Activated B cell treated with CpG ODN at 0.5 μM for 24 hours (primary cell): ENCODE results near the gene TESK1. TPM values are rescaled to one million over a fixed set of nuclear protein-coding genes. Genes with fewer than 3 reads are reported as not detected.
A peak's percentile ranks its signal among the peaks of the same experiment; 100 is the strongest.

ENCODE experiments used
- ATAC-seq: fragments of 200-7000 bp; cut with Tn5 transposase; one replicate; pipeline ENCODE4 v1.10.0; 2021; ENCODE audit warnings: low read depth, mild to moderate bottlenecking, moderate library complexity
- CTCF ChIA-PET: fragments of 350-600 bp; sonication (Branson Sonifier 250); formaldehyde crosslinking; loops from one replicate; lab custom pipeline; 2021; ENCODE audit warnings: antibody characterized with exemption; lab: Charles Lee
- POLR2A ChIA-PET: fragments of 350-600 bp; sonication (Branson Sonifier 250); formaldehyde crosslinking; loops from one replicate; lab custom pipeline; 2021; ENCODE audit warnings: antibody characterized with exemption; lab: Charles Lee
- DNase-seq: peaks from one replicate; pipeline ENCODE4 v3.0.0; 2022
- H3K27ac Mint-ChIP-seq: one replicate; pipeline ENCODE4 v1.8.0; 2020; ENCODE audit warnings: mixed read lengths
- H3K27me3 Mint-ChIP-seq: one replicate; pipeline ENCODE4 v1.8.0; 2021; ENCODE audit warnings: mixed read lengths
- H3K36me3 Mint-ChIP-seq: one replicate; pipeline ENCODE4 v1.8.0; 2021; ENCODE audit warnings: low read depth, mixed read lengths
- H3K4me1 Mint-ChIP-seq: one replicate; pipeline ENCODE4 v1.8.0; 2021; ENCODE audit warnings: mixed read lengths
- H3K4me3 Mint-ChIP-seq: one replicate; pipeline ENCODE4 v1.8.0; 2020; ENCODE audit warnings: mild to moderate bottlenecking, mixed read lengths
- H3K9me3 Mint-ChIP-seq: one replicate; pipeline ENCODE4 v1.8.0; 2020; ENCODE audit warnings: mixed read lengths
- intact Hi-C: fragments of 100-400 bp; cut with micrococcal nuclease; formaldehyde crosslinking; loops from one replicate; pipeline ENCODE4 v1.15.1; 2024
- total RNA-seq: library from RNA; stranded (reverse); gene quantifications from 2 replicates; pipeline ENCODE4 v1.2.3, GENCODE V29; 2022
- TF ChIP-seq, protein P1 (sequence below): fragments of 200-600 bp; IDR thresholded peaks from one replicate; pipeline ENCODE4 v1.8.0; 2022; ENCODE audit warnings: antibody characterized with exemption, mild to moderate bottlenecking

Gene TESK1
- total RNA-seq, 1 donor from 2014 or later: 51.9 TPM

GRCh38 chr9:35563791-35564197 is 41.3 kb upstream of the TESK1 start:
- Mint-ChIP-seq H3K27me3 (no peaks in the 10 kb centered on the region), H3K36me3 (no peaks in the 10 kb centered on the region), H3K4me3 (no peak overlapping the region), H3K27ac (no peak overlapping the region), H3K9me3 (no peaks in the 10 kb centered on the region), H3K4me1 (peaks cover 15% of the 10 kb centered on the region)
- ATAC-seq: no peak
- CTCF ChIA-PET: no interaction called here
- intact Hi-C loops: no loop called here
- DNase-seq: no peak
- POLR2A ChIA-PET: no interaction called here
- TF ChIP-seq, protein P1, sequence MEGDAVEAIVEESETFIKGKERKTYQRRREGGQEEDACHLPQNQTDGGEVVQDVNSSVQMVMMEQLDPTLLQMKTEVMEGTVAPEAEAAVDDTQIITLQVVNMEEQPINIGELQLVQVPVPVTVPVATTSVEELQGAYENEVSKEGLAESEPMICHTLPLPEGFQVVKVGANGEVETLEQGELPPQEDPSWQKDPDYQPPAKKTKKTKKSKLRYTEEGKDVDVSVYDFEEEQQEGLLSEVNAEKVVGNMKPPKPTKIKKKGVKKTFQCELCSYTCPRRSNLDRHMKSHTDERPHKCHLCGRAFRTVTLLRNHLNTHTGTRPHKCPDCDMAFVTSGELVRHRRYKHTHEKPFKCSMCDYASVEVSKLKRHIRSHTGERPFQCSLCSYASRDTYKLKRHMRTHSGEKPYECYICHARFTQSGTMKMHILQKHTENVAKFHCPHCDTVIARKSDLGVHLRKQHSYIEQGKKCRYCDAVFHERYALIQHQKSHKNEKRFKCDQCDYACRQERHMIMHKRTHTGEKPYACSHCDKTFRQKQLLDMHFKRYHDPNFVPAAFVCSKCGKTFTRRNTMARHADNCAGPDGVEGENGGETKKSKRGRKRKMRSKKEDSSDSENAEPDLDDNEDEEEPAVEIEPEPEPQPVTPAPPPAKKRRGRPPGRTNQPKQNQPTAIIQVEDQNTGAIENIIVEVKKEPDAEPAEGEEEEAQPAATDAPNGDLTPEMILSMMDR: no peak

- ATAC-seq: no peak
- H3K27ac Mint-ChIP-seq: no peak overlapping the region
- ChIA-PET CTCF (no interaction called here), POLR2A (no interaction called here)
- no peak for DNase-seq
- intact Hi-C loops: no loop called here
- H3K9me3 Mint-ChIP-seq: no peaks in the 10 kb centered on the region
- TF ChIP-seq, protein P1: no peak
- no peaks in the 10 kb centered on the region for H3K36me3 Mint-ChIP-seq
- no peak overlapping the region for H3K4me3 Mint-ChIP-seq
- peaks cover 15% of the 10 kb centered on the region for H3K4me1 Mint-ChIP-seq
- no peaks in the 10 kb centered on the region for H3K27me3 Mint-ChIP-seq
These were observed 40.4 kb upstream of the TESK1 start for GRCh38 chr9:35564658-35565061.

DNA sequence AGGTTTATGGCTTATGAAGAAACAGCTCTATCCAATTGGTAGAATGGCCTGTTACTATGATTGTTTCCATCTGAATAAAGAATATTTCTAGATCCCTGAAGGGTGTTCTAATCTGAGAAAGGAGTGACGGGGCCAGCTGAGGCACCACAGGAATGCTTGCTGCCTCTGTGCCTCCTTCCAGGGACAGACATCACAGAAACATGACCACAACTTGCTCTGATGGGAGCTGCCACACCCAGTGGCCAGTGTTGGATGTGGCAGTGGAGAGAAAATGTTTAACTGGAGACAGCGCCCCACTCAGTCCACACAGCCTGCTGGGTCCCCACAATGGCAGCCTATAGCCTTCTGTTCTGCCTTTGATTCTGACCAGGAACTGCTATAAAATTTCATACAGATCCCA is 38.6 kb upstream of the TESK1 start:
- peaks cover 30% of the 10 kb centered on the region for H3K4me1 Mint-ChIP-seq
- H3K27me3 Mint-ChIP-seq: no peaks in the 10 kb centered on the region
- DNase-seq (no peak), ATAC-seq (no peak)
- H3K4me3 Mint-ChIP-seq: no peak overlapping the region
- CTCF ChIA-PET: no interaction called here
- no peaks in the 10 kb centered on the region for H3K9me3 Mint-ChIP-seq
- TF ChIP-seq, protein P1: no peak
- intact Hi-C loops: no loop called here
- H3K27ac Mint-ChIP-seq: no peak overlapping the region
- no peaks in the 10 kb centered on the region for H3K36me3 Mint-ChIP-seq
- POLR2A ChIA-PET: no interaction called here

DNA sequence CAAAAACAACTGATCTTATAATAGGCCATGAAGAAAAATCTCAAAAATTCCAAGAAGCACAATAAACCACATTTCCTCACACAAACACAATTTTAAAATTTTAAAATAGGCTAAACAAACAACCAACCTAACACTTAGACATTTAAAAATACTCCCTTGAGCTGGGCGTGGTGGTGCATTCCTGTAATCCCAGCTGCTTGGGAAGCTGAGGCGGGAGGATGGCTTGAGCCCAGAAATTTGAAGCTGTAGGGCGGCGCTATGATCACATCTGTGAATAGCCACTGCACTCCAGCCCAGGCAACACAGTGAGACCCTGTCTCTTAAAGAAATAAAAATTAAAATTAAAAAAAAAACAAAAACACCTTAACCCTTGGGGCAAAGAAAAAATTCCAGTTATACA is 36.9 kb upstream of the TESK1 start:
- ATAC-seq: no peak
- H3K36me3 Mint-ChIP-seq: no peaks in the 10 kb centered on the region
- TF ChIP-seq, protein P1: no peak

DNA sequence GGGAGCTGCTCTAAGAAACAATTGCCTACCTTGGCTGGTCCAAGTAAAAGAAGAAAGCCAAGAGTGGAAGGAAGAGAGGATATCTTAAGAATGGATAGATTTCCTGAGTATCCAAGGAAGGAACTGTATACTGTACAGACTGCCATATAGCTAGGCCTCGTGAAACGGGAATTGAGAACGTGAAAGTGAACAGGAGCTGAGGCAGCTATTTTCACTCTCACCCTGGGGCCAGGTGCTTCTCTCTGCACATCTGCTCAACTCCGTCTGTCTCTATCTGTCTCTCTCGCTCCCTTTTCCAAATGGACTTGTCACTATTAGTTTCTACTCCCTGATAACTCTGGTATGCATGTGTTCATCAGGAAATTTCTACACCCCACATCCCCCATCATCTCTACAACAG is 35.9 kb upstream of the TESK1 start:
- no peaks in the 10 kb centered on the region for H3K36me3 Mint-ChIP-seq
- ChIA-PET CTCF (interaction anchor here (1.4 kb wide), 1 partner anchor 30 kb away, joined by 4 read pairs; no protein-coding TSS in a partner anchor), POLR2A (no interaction called here)
- intact Hi-C loops: no loop called here
- H3K27me3 Mint-ChIP-seq: no peaks in the 10 kb centered on the region
- TF ChIP-seq, protein P1: no peak
- DNase-seq (no peak), ATAC-seq (no peak)
- H3K9me3 Mint-ChIP-seq: no peaks in the 10 kb centered on the region
- no peak overlapping the region for H3K4me3 Mint-ChIP-seq
- peaks cover 26% of the 10 kb centered on the region for H3K4me1 Mint-ChIP-seq
- peak overlapping the region; percentile 76 for H3K27ac Mint-ChIP-seq

More for the DNA sequence above, 36.9 kb upstream of the TESK1 start:
- no peak overlapping the region for H3K4me3 Mint-ChIP-seq
- H3K4me1 Mint-ChIP-seq: peaks cover 30% of the 10 kb centered on the region
- H3K9me3 Mint-ChIP-seq: no peaks in the 10 kb centered on the region
- H3K27ac Mint-ChIP-seq: no peak overlapping the region
- ChIA-PET POLR2A (no interaction called here), CTCF (no interaction called here)
- DNase-seq: no peak
- intact Hi-C loops: no loop called here
- no peaks in the 10 kb centered on the region for H3K27me3 Mint-ChIP-seq
